ENCODE data around the gene EIF4E3. TPM values are rescaled to one million over a fixed set of nuclear protein-coding genes. Genes with fewer than 3 reads are reported as not detected.

EIF4E3 gene
- total RNA-seq, 1 experiment from 2014 or later = not detected

DNA sequence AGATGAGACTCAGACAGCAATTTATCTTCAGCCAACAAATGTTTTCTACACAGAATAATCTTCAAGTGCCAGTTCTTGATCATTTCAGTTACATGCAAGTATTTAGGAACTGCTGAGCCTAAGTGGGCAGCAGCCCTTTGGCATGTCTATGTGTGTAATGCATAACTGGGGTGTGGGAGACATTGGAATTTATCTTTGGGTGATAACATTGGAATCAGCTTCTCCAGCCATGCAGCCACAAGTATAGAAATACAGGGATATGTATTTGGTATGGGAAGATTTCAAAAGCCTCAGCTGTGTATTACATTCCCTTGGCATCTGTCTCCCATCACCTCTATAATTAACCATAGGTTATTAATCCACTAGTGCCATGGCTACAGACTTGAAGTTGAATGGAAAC is 78.2 kb downstream of the EIF4E3 start:
- BruUV-seq (replicated peaks) = no TSS peak
- Histone ChIP-seq H3K4me2 (no peak overlapping the region), H3K9me2 (ENCODE audit: insufficient read depth) (no peaks in the 10 kb centered on the region)

DNA sequence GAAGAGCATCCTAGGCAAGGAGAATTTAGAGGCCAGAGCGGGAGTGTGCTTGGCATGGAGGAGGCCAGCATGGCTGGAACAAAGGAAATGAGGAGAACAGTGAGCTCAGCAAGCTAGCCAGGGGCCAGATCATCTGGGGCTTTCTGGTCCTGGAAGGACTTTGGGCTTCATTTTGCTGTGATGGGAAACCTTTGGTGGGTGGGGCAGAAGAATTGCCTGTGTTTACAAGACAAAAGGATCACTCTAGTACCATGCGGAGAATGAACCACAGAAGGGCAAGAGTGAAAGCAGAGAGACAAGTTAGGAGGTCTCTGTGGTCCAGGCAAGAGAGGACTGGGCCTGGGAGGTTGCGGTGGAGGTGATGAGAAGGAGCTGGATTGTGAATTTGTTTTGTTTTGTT is 80.1 kb downstream of the EIF4E3 start:
- TF ChIP-seq, protein P1, sequence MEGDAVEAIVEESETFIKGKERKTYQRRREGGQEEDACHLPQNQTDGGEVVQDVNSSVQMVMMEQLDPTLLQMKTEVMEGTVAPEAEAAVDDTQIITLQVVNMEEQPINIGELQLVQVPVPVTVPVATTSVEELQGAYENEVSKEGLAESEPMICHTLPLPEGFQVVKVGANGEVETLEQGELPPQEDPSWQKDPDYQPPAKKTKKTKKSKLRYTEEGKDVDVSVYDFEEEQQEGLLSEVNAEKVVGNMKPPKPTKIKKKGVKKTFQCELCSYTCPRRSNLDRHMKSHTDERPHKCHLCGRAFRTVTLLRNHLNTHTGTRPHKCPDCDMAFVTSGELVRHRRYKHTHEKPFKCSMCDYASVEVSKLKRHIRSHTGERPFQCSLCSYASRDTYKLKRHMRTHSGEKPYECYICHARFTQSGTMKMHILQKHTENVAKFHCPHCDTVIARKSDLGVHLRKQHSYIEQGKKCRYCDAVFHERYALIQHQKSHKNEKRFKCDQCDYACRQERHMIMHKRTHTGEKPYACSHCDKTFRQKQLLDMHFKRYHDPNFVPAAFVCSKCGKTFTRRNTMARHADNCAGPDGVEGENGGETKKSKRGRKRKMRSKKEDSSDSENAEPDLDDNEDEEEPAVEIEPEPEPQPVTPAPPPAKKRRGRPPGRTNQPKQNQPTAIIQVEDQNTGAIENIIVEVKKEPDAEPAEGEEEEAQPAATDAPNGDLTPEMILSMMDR (conservative IDR thresholded peaks at IDR 0.05) = no peak
- TF ChIP-seq EZH2 (IDR thresholded peaks at IDR 0.05; ENCODE audit: low read depth) = no peak
- no peaks in the 10 kb centered on the region for H3K36me3 ChIP-seq (ENCODE audit: low read depth)
- intact Hi-C loops (cut with micrococcal nuclease; ENCODE audit: unreplicated experiment) = no loop called here
- ChIA-PET POLR2A (ENCODE audit: unreplicated experiment) (no interaction called here), CTCF (no interaction called here)
- no peak overlapping the region for H3K4me2 ChIP-seq
- H3K27ac ChIP-seq = no peak overlapping the region
- no peaks in the 10 kb centered on the region for H3F3A ChIP-seq (ENCODE audit: insufficient read depth, low read depth)
- H3K4me1 ChIP-seq (replicated peaks; ENCODE audit: insufficient read depth) = no peaks in the 10 kb centered on the region
- no peaks in the 10 kb centered on the region for H4K20me1 ChIP-seq (ENCODE audit: insufficient read depth)
- no peaks in the 10 kb centered on the region for H3K79me2 ChIP-seq (ENCODE audit: low read depth)
- no peak overlapping the region for H2AFZ ChIP-seq
- DNase-seq = no peak
- H3K9me3 ChIP-seq (ENCODE audit: insufficient read depth, low read depth) = no peaks in the 10 kb centered on the region
- BruUV-seq (replicated peaks) = no TSS peak
- peaks cover 10% of the 10 kb centered on the region; the same call in 1 of the 2 replicates for H3K27me3 ChIP-seq (ENCODE audit: insufficient read depth, low read depth)
- no peaks in the 10 kb centered on the region for H3K9me2 ChIP-seq (ENCODE audit: insufficient read depth)
- H3K4me3 ChIP-seq = no peak overlapping the region

More for the DNA sequence above, 78.2 kb downstream of the EIF4E3 start:
- no peak overlapping the region for H3K27ac ChIP-seq
- intact Hi-C loops (cut with micrococcal nuclease; ENCODE audit: unreplicated experiment) = no loop called here
- H3K36me3 ChIP-seq (ENCODE audit: low read depth) = no peaks in the 10 kb centered on the region
- H3K9me3 ChIP-seq (ENCODE audit: insufficient read depth, low read depth) = no peaks in the 10 kb centered on the region
- H2AFZ ChIP-seq = no peak overlapping the region
- CTCF ChIA-PET = no interaction called here
- H3K4me1 ChIP-seq (replicated peaks; ENCODE audit: insufficient read depth) = no peaks in the 10 kb centered on the region
- H3K27me3 ChIP-seq (ENCODE audit: insufficient read depth, low read depth) = peaks cover 6% of the 10 kb centered on the region; the same call in 1 of the 2 replicates
- no peaks in the 10 kb centered on the region for H4K20me1 ChIP-seq (ENCODE audit: insufficient read depth)
- no peak for TF ChIP-seq EZH2 (IDR thresholded peaks at IDR 0.05; ENCODE audit: low read depth)
- TF ChIP-seq, protein P1 (conservative IDR thresholded peaks at IDR 0.05) = no peak
- DNase-seq = no peak
- H3K4me3 ChIP-seq = no peak overlapping the region
- POLR2A ChIA-PET (ENCODE audit: unreplicated experiment) = no interaction called here
- no peaks in the 10 kb centered on the region for H3K79me2 ChIP-seq (ENCODE audit: low read depth)
- no peaks in the 10 kb centered on the region for H3F3A ChIP-seq (ENCODE audit: insufficient read depth, low read depth)

DNA sequence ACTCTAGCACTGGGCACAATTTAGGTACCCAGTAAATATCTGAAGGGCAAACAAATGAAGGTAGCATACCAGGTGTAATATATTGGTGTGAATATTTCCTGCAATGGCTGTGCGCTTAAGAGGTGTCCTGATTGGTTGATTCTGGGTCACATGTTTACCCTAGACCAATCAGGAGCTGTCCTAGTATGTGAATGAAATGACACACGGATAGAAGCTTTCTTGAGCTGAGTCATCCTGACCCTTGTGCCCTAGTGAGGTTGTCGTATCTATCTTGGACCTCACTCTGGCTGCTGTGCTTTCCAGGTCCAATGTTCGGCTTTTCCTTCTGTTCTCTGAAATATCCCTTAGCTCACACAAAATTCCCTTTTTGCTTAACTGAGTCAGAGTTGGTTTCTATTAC is 83.5 kb downstream of the EIF4E3 start:
- H3K4me3 ChIP-seq = no peak overlapping the region
- H3K27me3 ChIP-seq (ENCODE audit: insufficient read depth, low read depth) = peaks cover 16% of the 10 kb centered on the region; the same call in 1 of the 2 replicates
- no peaks in the 10 kb centered on the region for H3K9me3 ChIP-seq (ENCODE audit: insufficient read depth, low read depth)
- BruUV-seq (replicated peaks) = no TSS peak
- no peak overlapping the region for H3K4me2 ChIP-seq
- no peaks in the 10 kb centered on the region for H3K36me3 ChIP-seq (ENCODE audit: low read depth)
- no peak overlapping the region for H2AFZ ChIP-seq
- H4K20me1 ChIP-seq (ENCODE audit: insufficient read depth) = no peaks in the 10 kb centered on the region
- ChIA-PET POLR2A (ENCODE audit: unreplicated experiment) (no interaction called here), CTCF (no interaction called here)
- H3K27ac ChIP-seq = no peak overlapping the region
- H3K4me1 ChIP-seq (replicated peaks; ENCODE audit: insufficient read depth) = no peaks in the 10 kb centered on the region
- TF ChIP-seq, protein P1 (conservative IDR thresholded peaks at IDR 0.05) = no peak
- no peak for TF ChIP-seq EZH2 (IDR thresholded peaks at IDR 0.05; ENCODE audit: low read depth)
- no peaks in the 10 kb centered on the region for H3K79me2 ChIP-seq (ENCODE audit: low read depth)
- no peaks in the 10 kb centered on the region for H3K9me2 ChIP-seq (ENCODE audit: insufficient read depth)
- intact Hi-C loops (cut with micrococcal nuclease; ENCODE audit: unreplicated experiment) = no loop called here
- H3F3A ChIP-seq (ENCODE audit: insufficient read depth, low read depth) = no peaks in the 10 kb centered on the region
- no peak for DNase-seq
